ENCODE data around the gene NRG2.

- TF ChIP-seq POLR2A (IDR thresholded peaks at IDR 0.05) (no peak), CTCF (IDR thresholded peaks at IDR 0.05) (no peak)
Measured at GRCh38 chr5:139958432-139959148, 84.5 kb downstream of the NRG2 start.

Measured in esophagus squamous epithelium (tissue), 4 donors.